Stomach (tissue), 4 donors: ENCODE data around the gene ENTPD6.

ENCODE experiments used
- CTCF ChIP-seq, 7 experiments: fragments of 450-650 bp in 4 of 7; fragments of 200-600 bp in 3 of 7; sonication (generic) in 3 of 7; IDR thresholded peaks; one replicate each; pipeline ENCODE4 v1.5.1; 2016 to 2019; ENCODE audit warnings: antibody characterized with exemption in 7 of 7, control low read depth in 2 of 7, mild to moderate bottlenecking in 1 of 7
- EP300 ChIP-seq: sonication (generic); formaldehyde crosslinking; IDR thresholded peaks from one replicate; pipeline ENCODE4 v1.6.1; 2017; ENCODE audit warnings: antibody characterized with exemption
- POLR2A ChIP-seq, 4 donors: fragments of 450-650 bp; IDR thresholded peaks; one replicate each; pipeline ENCODE4 v1.6.1; 2016; ENCODE audit warnings: antibody characterized with exemption in 4 of 4, control low read depth in 2 of 4, mild to moderate bottlenecking in 1 of 4, moderate library complexity in 1 of 4

- TF ChIP-seq CTCF (IDR thresholded peaks at IDR 0.05) = no peak
- no peak for TF ChIP-seq POLR2A (IDR thresholded peaks at IDR 0.05)
- TF ChIP-seq EP300 = no peak
These were observed 23.0 kb downstream of the ENTPD6 start for GRCh38 chr20:25218492-25218891.
